H9 (cell line): ENCODE data around the gene KIRREL3. TPM values are rescaled to one million over a fixed set of nuclear protein-coding genes. Genes with fewer than 3 reads are reported as not detected.

Source experiments
- DNase-seq: peaks from one replicate; pipeline ENCODE4 v3.0.0-alpha.2; 2017
- H2AFZ ChIP-seq: one replicate; pipeline ENCODE4 v1.6.1; 2013; ENCODE audit warnings: mild to moderate bottlenecking, low read length, control low read depth, moderate library complexity
- H2AK5ac ChIP-seq: 2 replicates; pipeline ENCODE4 v1.6.1; 2013; ENCODE audit warnings: low read length, control low read depth, mixed read lengths; ENCODE audit not compliant: insufficient read length
- H2BK120ac ChIP-seq: one replicate; pipeline ENCODE4 v1.6.1; 2013; ENCODE audit warnings: low read depth, mild to moderate bottlenecking, low read length, control low read depth, inconsistent platforms; ENCODE audit not compliant: poor library complexity, severe bottlenecking
- H2BK12ac ChIP-seq: 2 replicates; pipeline ENCODE4 v1.6.1; 2013; ENCODE audit warnings: low read length, control low read depth, mixed read lengths, low read depth; ENCODE audit not compliant: insufficient read length
- H2BK15ac ChIP-seq: 2 replicates; pipeline ENCODE4 v1.6.1; 2013; ENCODE audit warnings: low read depth, low read length, control low read depth
- H2BK20ac ChIP-seq: one replicate; pipeline ENCODE4 v1.6.1; 2013; ENCODE audit warnings: low read depth, mild to moderate bottlenecking, low read length, control low read depth, inconsistent platforms; ENCODE audit not compliant: poor library complexity, severe bottlenecking
- H2BK5ac ChIP-seq: 2 replicates; pipeline ENCODE4 v1.6.1; 2013; ENCODE audit warnings: low read length, control low read depth, mixed read lengths; ENCODE audit not compliant: insufficient read length
- H3K14ac ChIP-seq: 2 replicates; pipeline ENCODE4 v1.6.1; 2013; ENCODE audit warnings: low read length, control low read depth; ENCODE audit not compliant: insufficient read depth
- H3K18ac ChIP-seq: 2 replicates; pipeline ENCODE4 v1.6.1; 2013; ENCODE audit warnings: low read depth, mild to moderate bottlenecking, mixed read lengths, low read length, control low read depth; ENCODE audit not compliant: insufficient read length
- H3K23ac ChIP-seq: 2 replicates; pipeline ENCODE4 v1.6.1; 2013; ENCODE audit warnings: low read length, control low read depth, mixed read lengths, low read depth; ENCODE audit not compliant: insufficient read length
- H3K23me2 ChIP-seq: 2 replicates; pipeline ENCODE4 v1.6.1; 2013; ENCODE audit warnings: low read depth, mild to moderate bottlenecking, mixed read lengths, low read length, control low read depth; ENCODE audit not compliant: insufficient read length, poor library complexity, severe bottlenecking
- H3K27ac ChIP-seq: 2 replicates; pipeline ENCODE4 v1.5.1; 2013; ENCODE audit warnings: low read length, control low read depth, mixed read lengths, low read depth; ENCODE audit not compliant: insufficient read length
- H3K27me3 ChIP-seq: 2 replicates; pipeline ENCODE4 v1.6.1; 2013; ENCODE audit warnings: low read length, control low read depth, inconsistent platforms; ENCODE audit not compliant: insufficient read depth
- H3K4ac ChIP-seq: 2 replicates; pipeline ENCODE4 v1.6.1; 2013; ENCODE audit warnings: low read depth, mild to moderate bottlenecking, control low read depth, inconsistent platforms, low read length, moderate library complexity
- H3K4me1 ChIP-seq: 2 replicates; pipeline ENCODE4 v1.6.1; 2013; ENCODE audit warnings: low read length, control low read depth, inconsistent platforms; ENCODE audit not compliant: insufficient read depth
- H3K4me2 ChIP-seq: 2 replicates; pipeline ENCODE4 v1.6.1; 2013; ENCODE audit warnings: low read length, control low read depth, mixed read lengths; ENCODE audit not compliant: insufficient read length, insufficient read depth
- H3K56ac ChIP-seq: 2 replicates; pipeline ENCODE4 v1.6.1; 2013; ENCODE audit warnings: low read depth, mild to moderate bottlenecking, mixed read lengths, low read length, control low read depth; ENCODE audit not compliant: insufficient read length
- H3K79me1 ChIP-seq: 2 replicates; pipeline ENCODE4 v1.6.1; 2013; ENCODE audit warnings: low read depth, mild to moderate bottlenecking, moderate library complexity, low read length, control low read depth, inconsistent platforms; ENCODE audit not compliant: insufficient read depth, poor library complexity, severe bottlenecking
- H3K79me2 ChIP-seq: 2 replicates; pipeline ENCODE4 v1.6.1; 2013; ENCODE audit warnings: low read length, control low read depth, inconsistent platforms; ENCODE audit not compliant: insufficient read depth
- H3K9ac ChIP-seq: 2 replicates; pipeline ENCODE4 v1.6.1; 2013; ENCODE audit warnings: low read length, control low read depth, mixed read lengths; ENCODE audit not compliant: insufficient read length; ENCODE audit errors: extremely low read depth
- H3K9me3 ChIP-seq: one replicate; pipeline ENCODE4 v1.6.1; 2013; ENCODE audit warnings: low read depth, low read length, inconsistent platforms; ENCODE audit not compliant: control insufficient read depth
- H3T11ph ChIP-seq: one replicate; pipeline ENCODE4 v1.6.1; 2013; ENCODE audit warnings: mild to moderate bottlenecking, low read length, control low read depth, inconsistent platforms
- H4K20me1 ChIP-seq: one replicate; pipeline ENCODE4 v1.6.1; 2013; ENCODE audit not compliant: control insufficient read depth, insufficient read length, insufficient read depth
- H4K5ac ChIP-seq: 2 replicates; pipeline ENCODE4 v1.6.1; 2013; ENCODE audit warnings: low read depth, mild to moderate bottlenecking, mixed read lengths, low read length, control low read depth; ENCODE audit not compliant: insufficient read length
- H4K8ac ChIP-seq: replicated peaks from 2 replicates; pipeline ENCODE4 v1.6.1; 2013; ENCODE audit warnings: low read length, control low read depth, mixed read lengths, low read depth; ENCODE audit not compliant: insufficient read length
- H4K91ac ChIP-seq: 2 replicates; pipeline ENCODE4 v1.6.1; 2013; ENCODE audit warnings: low read depth, mild to moderate bottlenecking, moderate library complexity, mixed read lengths, low read length, control low read depth; ENCODE audit not compliant: insufficient read length
- H3K27ac Mint-ChIP-seq, 3 experiments: 2 replicates in 2 of 3; 3 replicates in 1 of 3; pipeline ENCODE4 v1.8.0; 2020 to 2021; ENCODE audit warnings: mixed read lengths in 3 of 3, mild to moderate bottlenecking in 1 of 3, moderate library complexity in 1 of 3
- H3K27me3 Mint-ChIP-seq: 2 replicates; pipeline ENCODE4 v1.8.0; 2021; ENCODE audit warnings: low read depth, mild to moderate bottlenecking, moderate library complexity, mixed read lengths
- H3K36me3 Mint-ChIP-seq, 3 experiments: 2 replicates in 2 of 3; 3 replicates in 1 of 3; pipeline ENCODE4 v1.8.0; 2020 to 2021; ENCODE audit warnings: low read depth in 3 of 3, mixed read lengths in 3 of 3; ENCODE audit not compliant: insufficient read depth in 1 of 3
- H3K4me1 Mint-ChIP-seq, 2 experiments: 2 replicates each; pipeline ENCODE4 v1.8.0; 2020; ENCODE audit warnings: mixed read lengths in 2 of 2
- H3K4me3 Mint-ChIP-seq, 2 experiments: 2 replicates in 1 of 2; 3 replicates in 1 of 2; pipeline ENCODE4 v1.8.0; 2020 to 2021; ENCODE audit warnings: mild to moderate bottlenecking in 2 of 2, mixed read lengths in 2 of 2, moderate library complexity in 1 of 2
- H3K9me3 Mint-ChIP-seq, 2 experiments: 2 replicates in 1 of 2; 3 replicates in 1 of 2; pipeline ENCODE4 v1.8.0; 2020; ENCODE audit warnings: mild to moderate bottlenecking in 2 of 2, mixed read lengths in 2 of 2, moderate library complexity in 1 of 2
- CTCF ChIP-seq: fragments of 200-600 bp; sonication (generic); conservative IDR thresholded peaks from 3 replicates; pipeline ENCODE4 v1.8.0; 2021; ENCODE audit warnings: antibody characterized with exemption, mild to moderate bottlenecking
- WGBS: extraction: QIAGEN DNeasy Blood & Tissue Kit; methylation state at CpG from one replicate; pipeline ENCODE4 v1.1.7; 2013; ENCODE audit warnings: missing lambda C conversion rate, low lambda C conversion rate, mixed read lengths; ENCODE audit not compliant: insufficient read length; ENCODE audit errors: extremely low coverage; 5-methylcytosine and 5-hydroxymethylcytosine counted together
- total RNA-seq: library from RNA; stranded (reverse); gene quantifications from 2 replicates; pipeline ENCODE4 v1.2.1, GENCODE V29; 2021

The KIRREL3 gene
- total RNA-seq, 1 experiment from 2014 or later = 0.17 TPM

- Histone ChIP-seq H3K9me3 (no peaks in the 10 kb centered on the region), H3K18ac (no peak overlapping the region), H2BK5ac (no peak overlapping the region), H3K9ac (no peak overlapping the region), H3K79me1 (no peaks in the 10 kb centered on the region), H2AK5ac (no peak overlapping the region), H3K79me2 (no peaks in the 10 kb centered on the region), H4K91ac (no peak overlapping the region), H3K4ac (no peak overlapping the region), H3T11ph (no peak overlapping the region), H2BK15ac (no peak overlapping the region), H4K8ac (no peak overlapping the region), H3K23ac (no peak overlapping the region), H3K4me2 (no peak overlapping the region), H2BK120ac (no peak overlapping the region), H3K56ac (no peak overlapping the region), H3K27me3 (no peaks in the 10 kb centered on the region), H4K5ac (no peak overlapping the region), H3K4me1 (no peaks in the 10 kb centered on the region), H4K20me1 (no peaks in the 10 kb centered on the region), H2BK12ac (no peak overlapping the region), H3K27ac (no peak overlapping the region), H2AFZ (no peak overlapping the region), H2BK20ac (no peak overlapping the region), H3K23me2 (no peaks in the 10 kb centered on the region), H3K14ac (no peak overlapping the region)
- Mint-ChIP-seq H3K27ac (no peak overlapping the region), H3K9me3 (no peaks in the 10 kb centered on the region), H3K4me3 (no peak overlapping the region), H3K36me3 (no peaks in the 10 kb centered on the region; a peak in 1 of 7 replicates), H3K27me3 (peaks cover 29% of the 10 kb centered on the region), H3K4me1 (peaks cover 14 to 21% of the 10 kb centered on the region in 2 experiments)
- WGBS = no CpG with 5 or more reads among the region's 6 CpGs
- no peak for DNase-seq
- TF ChIP-seq CTCF = no peak
These were observed 8.3 kb downstream of the KIRREL3 start for GRCh38 chr11:126992065-126992803.
